Natural killer cell (primary cell): Measurements from ENCODE around the gene ARF5. TPM values are rescaled to one million over a fixed set of nuclear protein-coding genes. Genes with fewer than 3 reads are reported as not detected.

Experiments
- ATAC-seq, 3 donors: fragments of 150-1000 bp in 2 of 3; fragments of 200-7000 bp in 1 of 3; cut with Tn5 transposase; 1 replicate in 1 of 3; 2 replicates in 2 of 3; pipeline ENCODE4 v1.10.0; 2021; ENCODE audit warnings: mild to moderate bottlenecking in 2 of 3, moderate library complexity in 2 of 3
- DNase-seq, 2 donors: peaks; one replicate each; pipeline versions ENCODE4 v3.0.0 to v3.0.0-alpha.2; 2013 to 2021; ENCODE audit warnings: mixed read lengths in 1 of 2
- H3K27ac ChIP-seq: one replicate; pipeline ENCODE4 v1.5.1; 2013; ENCODE audit warnings: mild to moderate bottlenecking, low read length
- H3K27me3 ChIP-seq: one replicate; pipeline ENCODE4 v1.6.1; 2013; ENCODE audit warnings: low read length; ENCODE audit not compliant: control insufficient read depth, insufficient read depth
- H3K36me3 ChIP-seq: one replicate; pipeline ENCODE4 v1.6.1; 2013; ENCODE audit warnings: low read length; ENCODE audit not compliant: control insufficient read depth, insufficient read depth
- H3K4me1 ChIP-seq: one replicate; pipeline ENCODE4 v1.6.1; 2013; ENCODE audit warnings: low read length; ENCODE audit not compliant: control insufficient read depth, insufficient read depth
- H3K4me3 ChIP-seq: one replicate; pipeline ENCODE4 v1.5.1; 2013; ENCODE audit warnings: low read length
- H3K9me3 ChIP-seq: one replicate; pipeline ENCODE4 v1.6.1; 2013; ENCODE audit warnings: low read length; ENCODE audit not compliant: control insufficient read depth, insufficient read depth
- H3K27ac Mint-ChIP-seq, 2 donors: one replicate each; pipeline ENCODE4 v1.8.0; 2022; ENCODE audit warnings: mild to moderate bottlenecking in 2 of 2, mixed read lengths in 2 of 2, moderate library complexity in 1 of 2
- H3K27me3 Mint-ChIP-seq, 2 donors: one replicate each; pipeline ENCODE4 v1.8.0; 2022; ENCODE audit warnings: low read depth in 2 of 2, mixed read lengths in 2 of 2
- H3K36me3 Mint-ChIP-seq: one replicate; pipeline ENCODE4 v1.8.0; 2022; ENCODE audit warnings: mixed read lengths
- H3K4me1 Mint-ChIP-seq, 2 donors: one replicate each; pipeline ENCODE4 v1.8.0; 2022; ENCODE audit warnings: mixed read lengths in 2 of 2
- H3K4me3 Mint-ChIP-seq: one replicate; pipeline ENCODE4 v1.8.0; 2022; ENCODE audit warnings: mild to moderate bottlenecking, moderate library complexity, mixed read lengths
- H3K9me3 Mint-ChIP-seq, 2 donors: one replicate each; pipeline ENCODE4 v1.8.0; 2022; ENCODE audit warnings: mixed read lengths in 2 of 2
- CTCF ChIP-seq: fragments of 200-600 bp; IDR thresholded peaks from one replicate; pipeline ENCODE4 v1.8.0; 2022; ENCODE audit warnings: antibody characterized with exemption
- WGBS: methylation state at CpG from one replicate; pipeline ENCODE4 v1.1.7; 2013; ENCODE audit warnings: missing lambda C conversion rate; ENCODE audit not compliant: insufficient coverage; 5-methylcytosine and 5-hydroxymethylcytosine counted together
- intact Hi-C: fragments of 100-400 bp; cut with micrococcal nuclease; formaldehyde crosslinking; loops from one replicate; pipeline ENCODE4 v1.14.2; 2022
- total RNA-seq, 4 donors: library from RNA; stranded (reverse); fragments of 120-200 nt in 1 of 4; gene quantifications; one replicate each; pipeline versions ENCODE4 v1.2.3 to v1.2.4, GENCODE V29; 2013 to 2022

ARF5 gene
- total RNA-seq, 3 donors from 2014 or later (not counting 1 experiment from before 2014, with no cell fraction given): 102 to 121 (median 109) TPM

- ATAC-seq: no peak
- peaks cover 8% of the 10 kb centered on the region for H3K36me3 Mint-ChIP-seq
- intact Hi-C loops: loop anchor here (5.0 kb wide), 1 partner anchor 194 kb away; the partner anchor contains the start of gene ZNF800
Measured at GRCh38 chr7:127586346-127586745, 1.9 kb upstream of the ARF5 start.

GRCh38 chr7:127587663-127588018 is 570 bp upstream of the ARF5 start:
- Mint-ChIP-seq H3K4me3 (peak overlapping the region; percentile 95), H3K27me3 (no peaks in the 10 kb centered on the region), H3K4me1 (peaks cover 54 to 55% of the 10 kb centered on the region in 2 donors), H3K27ac (peak overlapping the region in 1 of 2 donors; percentile 95), H3K9me3 (no peaks in the 10 kb centered on the region), H3K36me3 (peaks cover 7% of the 10 kb centered on the region)
- H3K4me1 ChIP-seq: peaks cover 40% of the 10 kb centered on the region
- DNase-seq: no peak
- peak overlapping the region; percentile 57 for H3K27ac ChIP-seq
- 65% methylated on average over 17 of the region's 20 CpGs for WGBS
- no peaks in the 10 kb centered on the region for H3K27me3 ChIP-seq
- peak overlapping the region; percentile 84 for H3K4me3 ChIP-seq
- peaks cover 19% of the 10 kb centered on the region for H3K36me3 ChIP-seq
- TF ChIP-seq CTCF: no peak
- intact Hi-C loops: loop anchor here (5.0 kb wide), 1 partner anchor 195 kb away; the partner anchor contains the start of gene ZNF800
- H3K9me3 ChIP-seq: no peaks in the 10 kb centered on the region
- ATAC-seq: no peak

More at GRCh38 chr7:127586346-127586745, 1.9 kb upstream of the ARF5 start:
- Mint-ChIP-seq H3K4me3 (peak overlapping the region; percentile 95), H3K9me3 (no peaks in the 10 kb centered on the region), H3K27me3 (no peaks in the 10 kb centered on the region), H3K27ac (peak overlapping the region; percentile 34 to 86), H3K4me1 (peaks cover 65% of the 10 kb centered on the region in 2 donors)
- Histone ChIP-seq H3K36me3 (peaks cover 27% of the 10 kb centered on the region), H3K4me1 (peaks cover 47% of the 10 kb centered on the region), H3K9me3 (no peaks in the 10 kb centered on the region), H3K4me3 (no peak overlapping the region), H3K27me3 (no peaks in the 10 kb centered on the region), H3K27ac (no peak overlapping the region)
- WGBS: 94% methylated on average over 2 of the region's 2 CpGs
- no peak for TF ChIP-seq CTCF
- no peak for DNase-seq

- peak in 1 of 2 donors; percentile 54 for DNase-seq
- H3K27me3 ChIP-seq: no peaks in the 10 kb centered on the region
- no peak for TF ChIP-seq CTCF
- H3K9me3 ChIP-seq: no peaks in the 10 kb centered on the region
- Mint-ChIP-seq H3K27ac (peak overlapping the region; percentile 74 to 95), H3K4me3 (peak overlapping the region; percentile 96), H3K36me3 (no peaks in the 10 kb centered on the region), H3K27me3 (no peaks in the 10 kb centered on the region), H3K4me1 (peaks cover 42% of the 10 kb centered on the region in 2 donors), H3K9me3 (no peaks in the 10 kb centered on the region)
- intact Hi-C loops: loop anchor here (5.0 kb wide), 1 partner anchor 197 kb away; the partner anchor contains the start of gene ZNF800
- peaks cover 34% of the 10 kb centered on the region for H3K4me1 ChIP-seq
- 13% methylated on average over 43 of the region's 43 CpGs for WGBS
- peak; percentile 6 to 13 (median 11) for ATAC-seq
- H3K4me3 ChIP-seq: peak overlapping the region; percentile 84
- H3K36me3 ChIP-seq: peaks cover 16% of the 10 kb centered on the region
- H3K27ac ChIP-seq: peak overlapping the region; percentile 63
Measured at GRCh38 chr7:127588697-127589482, 679 bp downstream of the ARF5 start.
